Endodermal cell (in vitro differentiated cells): Measurements from ENCODE around the gene TAF15. TPM values are rescaled to one million over a fixed set of nuclear protein-coding genes. Genes with fewer than 3 reads are reported as not detected.

Experiments
- DNase-seq: peaks from one replicate; pipeline ENCODE4 v3.0.0-alpha.2; 2017
- H3K27ac ChIP-seq: 2 replicates; pipeline ENCODE4 v1.5.1; 2013; ENCODE audit warnings: mild to moderate bottlenecking, low read depth, low read length, moderate library complexity
- H3K27me3 ChIP-seq: 2 replicates; pipeline ENCODE4 v1.6.1; 2013; ENCODE audit warnings: mild to moderate bottlenecking, low read length, moderate library complexity; ENCODE audit not compliant: insufficient read depth, control insufficient read depth, poor library complexity, severe bottlenecking
- H3K36me3 ChIP-seq: 2 replicates; pipeline ENCODE4 v1.7.0; 2013; ENCODE audit warnings: mild to moderate bottlenecking, low read length, moderate library complexity; ENCODE audit not compliant: control insufficient read depth, insufficient read depth
- H3K4me1 ChIP-seq: one replicate; pipeline ENCODE4 v1.7.0; 2013; ENCODE audit warnings: low read length; ENCODE audit not compliant: control insufficient read depth, insufficient read depth
- H3K4me3 ChIP-seq: 2 replicates; pipeline ENCODE4 v1.5.1; 2013; ENCODE audit warnings: mild to moderate bottlenecking, low read length, moderate library complexity
- H3K9ac ChIP-seq: 2 replicates; pipeline ENCODE4 v1.6.1; 2013; ENCODE audit warnings: mild to moderate bottlenecking, low read length, moderate library complexity; ENCODE audit not compliant: poor library complexity, severe bottlenecking; ENCODE audit errors: extremely low read depth
- H3K9me3 ChIP-seq: 2 replicates; pipeline ENCODE4 v1.6.1; 2013; ENCODE audit warnings: mild to moderate bottlenecking, low read length, moderate library complexity; ENCODE audit not compliant: control insufficient read depth
- H3K27ac Mint-ChIP-seq: 2 replicates; pipeline ENCODE4 v1.8.0; 2020; ENCODE audit warnings: mixed read lengths
- H3K27me3 Mint-ChIP-seq: 2 replicates; pipeline ENCODE4 v1.8.0; 2021; ENCODE audit warnings: mild to moderate bottlenecking, mixed read lengths; ENCODE audit not compliant: insufficient read depth
- H3K36me3 Mint-ChIP-seq: 2 replicates; pipeline ENCODE4 v1.8.0; 2020; ENCODE audit warnings: low read depth, mixed read lengths
- H3K4me1 Mint-ChIP-seq: 2 replicates; pipeline ENCODE4 v1.8.0; 2020; ENCODE audit warnings: mixed read lengths
- H3K4me3 Mint-ChIP-seq: 2 replicates; pipeline ENCODE4 v1.8.0; 2020; ENCODE audit warnings: mild to moderate bottlenecking, moderate library complexity, mixed read lengths
- H3K9me3 Mint-ChIP-seq: 2 replicates; pipeline ENCODE4 v1.8.0; 2020; ENCODE audit warnings: mild to moderate bottlenecking, mixed read lengths
- WGBS, 2 experiments: methylation state at CpG; one replicate each; pipeline versions ENCODE4 v1.1.5 to v1.1.7; 2013; ENCODE audit warnings: missing lambda C conversion rate in 2 of 2, mixed read lengths in 1 of 2; ENCODE audit not compliant: insufficient coverage in 1 of 2, insufficient read length in 1 of 2; 5-methylcytosine and 5-hydroxymethylcytosine counted together
- total RNA-seq, 2 donors: library from RNA; stranded (reverse); fragmentation: NEBNext Ultra II Directional in 1 of 2; extraction: Animal tissue kit (Norgen Biotek cat#: 25700) in 1 of 2; gene quantifications; 2 replicates in 1 of 2; 3 replicates in 1 of 2; pipeline ENCODE4 v1.2.1, GENCODE V29; 2021
- TF ChIP-seq, protein P1 (sequence below): fragments of 200-600 bp; sonication (generic); conservative IDR thresholded peaks from 2 replicates; pipeline ENCODE4 v1.5.0; 2021; ENCODE audit warnings: antibody characterized with exemption, mild to moderate bottlenecking

The TAF15 gene
- total RNA-seq, 2 donors from 2014 or later: 230 to 247 TPM

DNA sequence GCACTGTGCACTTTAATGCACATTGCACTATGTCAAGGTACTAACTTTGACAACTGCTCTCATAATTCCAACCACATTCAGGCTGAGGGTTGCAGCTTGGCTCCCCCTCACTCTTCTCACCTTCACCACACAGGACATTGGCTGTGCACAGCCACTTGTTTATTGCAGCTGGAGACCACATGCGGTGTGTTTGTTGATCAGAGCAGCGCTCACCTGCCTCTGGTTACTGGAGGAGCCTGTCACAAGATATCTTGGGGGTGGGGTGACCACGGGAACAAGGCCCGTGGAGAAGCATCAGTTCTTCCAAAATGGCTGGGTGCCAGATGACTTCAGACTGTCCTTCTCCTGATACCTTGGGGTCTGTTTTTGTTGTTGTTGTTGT, 81.5 kb downstream of the TAF15 start:
- H3K4me1 ChIP-seq: peaks cover 2% of the 10 kb centered on the region
- H3K27ac ChIP-seq: no peak overlapping the region
- no peak overlapping the region for H3K27ac Mint-ChIP-seq
- no peak overlapping the region for H3K4me3 Mint-ChIP-seq
- H3K9ac ChIP-seq: no peak overlapping the region
- H3K27me3 Mint-ChIP-seq: no peaks in the 10 kb centered on the region
- TF ChIP-seq, protein P1, sequence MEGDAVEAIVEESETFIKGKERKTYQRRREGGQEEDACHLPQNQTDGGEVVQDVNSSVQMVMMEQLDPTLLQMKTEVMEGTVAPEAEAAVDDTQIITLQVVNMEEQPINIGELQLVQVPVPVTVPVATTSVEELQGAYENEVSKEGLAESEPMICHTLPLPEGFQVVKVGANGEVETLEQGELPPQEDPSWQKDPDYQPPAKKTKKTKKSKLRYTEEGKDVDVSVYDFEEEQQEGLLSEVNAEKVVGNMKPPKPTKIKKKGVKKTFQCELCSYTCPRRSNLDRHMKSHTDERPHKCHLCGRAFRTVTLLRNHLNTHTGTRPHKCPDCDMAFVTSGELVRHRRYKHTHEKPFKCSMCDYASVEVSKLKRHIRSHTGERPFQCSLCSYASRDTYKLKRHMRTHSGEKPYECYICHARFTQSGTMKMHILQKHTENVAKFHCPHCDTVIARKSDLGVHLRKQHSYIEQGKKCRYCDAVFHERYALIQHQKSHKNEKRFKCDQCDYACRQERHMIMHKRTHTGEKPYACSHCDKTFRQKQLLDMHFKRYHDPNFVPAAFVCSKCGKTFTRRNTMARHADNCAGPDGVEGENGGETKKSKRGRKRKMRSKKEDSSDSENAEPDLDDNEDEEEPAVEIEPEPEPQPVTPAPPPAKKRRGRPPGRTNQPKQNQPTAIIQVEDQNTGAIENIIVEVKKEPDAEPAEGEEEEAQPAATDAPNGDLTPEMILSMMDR: no peak
- H3K4me1 Mint-ChIP-seq: peaks cover 23% of the 10 kb centered on the region
- H3K36me3 ChIP-seq: no peaks in the 10 kb centered on the region
- peak; percentile 69 for DNase-seq
- H3K4me3 ChIP-seq: no peak overlapping the region
- WGBS, 2 experiments: 57 to 78% methylated on average over 2 to 4 of the region's 4 CpGs
- no peaks in the 10 kb centered on the region for H3K36me3 Mint-ChIP-seq
- no peaks in the 10 kb centered on the region for H3K9me3 Mint-ChIP-seq
- no peaks in the 10 kb centered on the region for H3K9me3 ChIP-seq
- no peaks in the 10 kb centered on the region for H3K27me3 ChIP-seq

DNA sequence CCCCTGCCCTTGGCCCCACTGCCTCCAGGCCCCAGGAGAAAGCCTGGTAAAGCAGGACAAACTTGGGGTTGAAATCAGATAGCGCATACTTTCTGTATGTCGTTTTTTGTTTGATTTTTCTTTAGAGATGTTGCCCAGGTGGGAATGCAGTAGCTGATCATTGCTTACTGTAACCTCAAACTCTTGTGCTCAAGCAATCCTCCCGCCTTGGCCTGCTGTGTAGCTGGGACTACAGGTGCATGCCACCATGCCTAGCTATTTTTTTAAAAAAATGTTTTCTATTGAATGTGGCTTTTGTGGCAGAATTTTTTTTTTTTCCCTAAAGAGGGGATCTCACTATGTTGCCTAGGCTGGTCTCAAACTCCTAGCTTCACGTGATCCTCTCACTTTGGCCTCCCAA, 82.0 kb downstream of the TAF15 start:
- H3K4me1 ChIP-seq: peaks cover 2% of the 10 kb centered on the region
- Mint-ChIP-seq H3K4me1 (peaks cover 23% of the 10 kb centered on the region), H3K4me3 (no peak overlapping the region), H3K36me3 (no peaks in the 10 kb centered on the region), H3K27me3 (no peaks in the 10 kb centered on the region), H3K9me3 (no peaks in the 10 kb centered on the region), H3K27ac (no peak overlapping the region)
- no peak for DNase-seq
- H3K27me3 ChIP-seq: no peaks in the 10 kb centered on the region
- no peak overlapping the region for H3K27ac ChIP-seq
- TF ChIP-seq, protein P1: no peak
- WGBS, 2 experiments: 88 to 93% methylated on average over 3 to 4 of the region's 4 CpGs
- H3K9ac ChIP-seq: no peak overlapping the region
- H3K36me3 ChIP-seq: no peaks in the 10 kb centered on the region
- no peaks in the 10 kb centered on the region for H3K9me3 ChIP-seq
- no peak overlapping the region for H3K4me3 ChIP-seq

DNA sequence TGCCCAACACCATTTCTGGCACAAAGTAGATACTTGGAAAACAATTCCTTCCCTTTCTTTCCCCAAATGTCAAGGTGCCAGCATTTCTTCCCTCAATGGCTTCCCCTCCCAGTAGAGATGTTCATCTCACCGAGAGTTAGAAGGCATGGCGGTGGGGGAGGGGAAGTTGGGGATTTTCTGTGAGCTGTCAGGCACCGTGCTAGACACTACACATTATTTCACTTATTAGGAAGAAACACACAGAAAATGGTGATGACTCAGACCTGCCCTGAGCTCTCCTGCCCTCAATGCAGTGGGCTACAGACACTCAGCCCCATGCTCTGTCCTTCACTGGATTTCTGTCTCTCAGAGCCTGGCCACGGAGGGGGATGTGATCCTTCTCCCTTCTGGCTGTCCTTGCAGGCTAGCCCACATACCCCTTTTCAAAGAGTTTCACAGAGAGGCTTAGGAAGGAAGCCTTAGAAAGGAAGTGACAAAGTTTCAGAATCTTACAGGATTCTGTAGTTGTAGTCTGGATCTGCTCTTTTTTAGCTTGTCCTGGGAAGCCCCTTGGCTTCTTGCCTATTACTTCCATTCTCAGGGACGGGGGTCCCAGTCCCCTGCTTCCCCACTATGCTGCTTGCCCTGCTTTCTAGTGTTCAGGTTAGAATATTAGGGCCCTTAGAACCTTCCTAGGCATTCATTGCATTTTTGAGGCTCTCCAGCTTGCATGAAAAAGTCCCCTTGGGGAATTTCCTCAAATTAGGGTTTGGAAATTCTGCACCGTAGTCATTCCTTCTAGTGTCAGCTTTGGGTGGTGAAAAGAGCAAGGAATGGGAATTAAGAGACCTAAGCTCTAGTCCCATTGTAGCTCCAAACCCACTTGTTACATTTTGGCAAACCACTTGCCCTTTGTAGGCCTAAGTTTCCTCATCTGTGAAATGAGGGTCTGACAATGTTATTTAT, 83.1 kb downstream of the TAF15 start:
- H3K9me3 Mint-ChIP-seq: no peaks in the 10 kb centered on the region
- Histone ChIP-seq H3K27me3 (no peaks in the 10 kb centered on the region), H3K27ac (no peak overlapping the region), H3K36me3 (no peaks in the 10 kb centered on the region), H3K4me1 (peaks cover 2% of the 10 kb centered on the region), H3K9me3 (no peaks in the 10 kb centered on the region), H3K4me3 (no peak overlapping the region), H3K9ac (no peak overlapping the region)
- TF ChIP-seq, protein P1: no peak
- no peak for DNase-seq
- WGBS, 2 experiments: 83 to 85% methylated on average over 3 to 4 of the region's 6 CpGs
- peak overlapping the region; percentile 44 for H3K27ac Mint-ChIP-seq
- no peaks in the 10 kb centered on the region for H3K36me3 Mint-ChIP-seq
- H3K27me3 Mint-ChIP-seq: no peaks in the 10 kb centered on the region
- peaks cover 23% of the 10 kb centered on the region for H3K4me1 Mint-ChIP-seq
- no peak overlapping the region for H3K4me3 Mint-ChIP-seq
